ENCODE results near the gene ARPP21.

Gene ARPP21

DNA sequence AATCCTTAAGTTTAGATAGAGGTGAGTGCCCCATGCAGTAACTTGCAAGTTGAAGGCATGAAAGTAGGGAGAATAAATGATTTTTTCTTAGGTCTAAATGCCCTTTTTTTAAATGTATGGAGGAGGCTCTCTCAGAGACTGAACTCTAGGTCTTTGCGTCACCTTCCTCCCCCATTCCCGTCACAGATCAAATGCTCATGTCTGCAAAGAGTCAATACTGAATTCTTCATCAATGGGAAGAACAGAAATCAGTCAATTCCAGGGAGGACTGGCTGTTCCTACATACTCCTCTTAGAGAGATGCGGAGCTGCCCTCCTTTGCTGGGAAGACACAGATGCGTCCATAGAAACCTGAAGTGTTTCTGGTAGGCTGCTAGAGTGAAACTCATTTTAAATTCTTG, 98.2 kb downstream of the ARPP21 start:
- no peaks in the 10 kb centered on the region for H3K36me3 ChIP-seq (replicated peaks; ENCODE audit: low read depth, low read length)
- no peaks in the 10 kb centered on the region for H3K9me3 ChIP-seq (ENCODE audit: insufficient read depth, low read length)
- no peaks in the 10 kb centered on the region for H3K79me2 ChIP-seq (ENCODE audit: low read length)
- no peak overlapping the region for H3K9ac ChIP-seq (ENCODE audit: low read length)
- peak overlapping the region; percentile 37 for H3K4me2 ChIP-seq (ENCODE audit: low read length)
- H3K4me3 ChIP-seq (ENCODE audit: low read length), result no peak overlapping the region
- no peaks in the 10 kb centered on the region for H3K27me3 ChIP-seq (ENCODE audit: low read depth, low read length)
- H3K27ac ChIP-seq (ENCODE audit: low read length), result no peak overlapping the region
- H4K20me1 ChIP-seq (ENCODE audit: insufficient read depth, low read length), result no peaks in the 10 kb centered on the region
- H3K4me1 ChIP-seq (ENCODE audit: low read length), result peaks cover 29% of the 10 kb centered on the region
- no peak overlapping the region for H2AFZ ChIP-seq (ENCODE audit: low read depth, low read length)
- TF ChIP-seq, protein P1, sequence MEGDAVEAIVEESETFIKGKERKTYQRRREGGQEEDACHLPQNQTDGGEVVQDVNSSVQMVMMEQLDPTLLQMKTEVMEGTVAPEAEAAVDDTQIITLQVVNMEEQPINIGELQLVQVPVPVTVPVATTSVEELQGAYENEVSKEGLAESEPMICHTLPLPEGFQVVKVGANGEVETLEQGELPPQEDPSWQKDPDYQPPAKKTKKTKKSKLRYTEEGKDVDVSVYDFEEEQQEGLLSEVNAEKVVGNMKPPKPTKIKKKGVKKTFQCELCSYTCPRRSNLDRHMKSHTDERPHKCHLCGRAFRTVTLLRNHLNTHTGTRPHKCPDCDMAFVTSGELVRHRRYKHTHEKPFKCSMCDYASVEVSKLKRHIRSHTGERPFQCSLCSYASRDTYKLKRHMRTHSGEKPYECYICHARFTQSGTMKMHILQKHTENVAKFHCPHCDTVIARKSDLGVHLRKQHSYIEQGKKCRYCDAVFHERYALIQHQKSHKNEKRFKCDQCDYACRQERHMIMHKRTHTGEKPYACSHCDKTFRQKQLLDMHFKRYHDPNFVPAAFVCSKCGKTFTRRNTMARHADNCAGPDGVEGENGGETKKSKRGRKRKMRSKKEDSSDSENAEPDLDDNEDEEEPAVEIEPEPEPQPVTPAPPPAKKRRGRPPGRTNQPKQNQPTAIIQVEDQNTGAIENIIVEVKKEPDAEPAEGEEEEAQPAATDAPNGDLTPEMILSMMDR (IDR thresholded peaks at IDR 0.05; ENCODE audit: low read depth, low read length), result no peak
- TF ChIP-seq EZH2phosphoT487 (IDR thresholded peaks at IDR 0.05; ENCODE audit: low read depth), result no peak

DNA sequence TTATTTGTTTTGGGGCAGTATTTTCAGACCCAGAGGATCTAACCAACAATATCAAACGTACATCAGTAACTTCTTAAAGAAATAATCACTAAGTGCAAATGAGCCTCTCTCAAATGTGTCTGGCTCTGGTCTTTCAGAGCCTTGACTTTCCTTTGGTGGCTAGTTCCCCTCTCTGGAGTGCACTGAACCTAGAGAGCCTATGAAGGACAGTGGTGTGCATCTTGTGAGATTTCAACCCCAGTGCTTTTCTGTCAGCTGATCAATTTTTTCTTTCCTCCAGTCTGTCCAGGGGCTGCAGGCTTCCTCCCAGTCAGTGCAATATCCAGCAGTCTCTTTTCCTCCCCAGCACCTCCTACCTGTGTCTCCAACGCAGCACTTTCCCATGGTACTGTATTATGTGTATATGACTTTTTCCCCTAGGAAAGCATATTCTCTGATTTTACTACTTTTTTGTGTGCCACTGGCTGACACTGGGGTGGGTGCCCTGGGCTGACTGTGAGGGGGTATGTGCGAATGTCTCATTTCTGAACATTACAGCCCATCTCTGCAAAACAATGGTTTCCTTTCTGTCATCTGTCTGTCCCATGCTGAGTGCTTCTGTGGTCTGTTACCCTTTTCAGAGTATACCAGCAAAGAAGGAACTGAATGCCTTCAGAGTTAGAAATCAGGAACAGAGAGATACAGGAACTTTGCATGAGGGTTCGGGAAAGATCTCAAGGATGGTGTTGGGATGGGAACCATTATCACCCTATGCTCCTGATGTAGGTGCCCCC, 98.8 kb downstream of the ARPP21 start:
- peak overlapping the region; percentile 37 for H3K4me2 ChIP-seq (ENCODE audit: low read length)
- no peaks in the 10 kb centered on the region for H3K27me3 ChIP-seq (ENCODE audit: low read depth, low read length)
- no peaks in the 10 kb centered on the region for H3K79me2 ChIP-seq (ENCODE audit: low read length)
- no peaks in the 10 kb centered on the region for H3K9me3 ChIP-seq (ENCODE audit: insufficient read depth, low read length)
- no peak overlapping the region for H3K27ac ChIP-seq (ENCODE audit: low read length)
- peaks cover 29% of the 10 kb centered on the region for H3K4me1 ChIP-seq (ENCODE audit: low read length)
- H3K4me3 ChIP-seq (ENCODE audit: low read length), result 0 out of 2 replicates have a peak overlapping the region, but pooled peaks have one; percentile 4
- H4K20me1 ChIP-seq (ENCODE audit: insufficient read depth, low read length), result no peaks in the 10 kb centered on the region
- no peaks in the 10 kb centered on the region for H3K36me3 ChIP-seq (replicated peaks; ENCODE audit: low read depth, low read length)
- H3K9ac ChIP-seq (ENCODE audit: low read length), result no peak overlapping the region
- no peak for TF ChIP-seq EZH2phosphoT487 (IDR thresholded peaks at IDR 0.05; ENCODE audit: low read depth)
- TF ChIP-seq, protein P1 (IDR thresholded peaks at IDR 0.05; ENCODE audit: low read depth, low read length), result no peak
- no peak overlapping the region for H2AFZ ChIP-seq (ENCODE audit: low read depth, low read length)

DNA sequence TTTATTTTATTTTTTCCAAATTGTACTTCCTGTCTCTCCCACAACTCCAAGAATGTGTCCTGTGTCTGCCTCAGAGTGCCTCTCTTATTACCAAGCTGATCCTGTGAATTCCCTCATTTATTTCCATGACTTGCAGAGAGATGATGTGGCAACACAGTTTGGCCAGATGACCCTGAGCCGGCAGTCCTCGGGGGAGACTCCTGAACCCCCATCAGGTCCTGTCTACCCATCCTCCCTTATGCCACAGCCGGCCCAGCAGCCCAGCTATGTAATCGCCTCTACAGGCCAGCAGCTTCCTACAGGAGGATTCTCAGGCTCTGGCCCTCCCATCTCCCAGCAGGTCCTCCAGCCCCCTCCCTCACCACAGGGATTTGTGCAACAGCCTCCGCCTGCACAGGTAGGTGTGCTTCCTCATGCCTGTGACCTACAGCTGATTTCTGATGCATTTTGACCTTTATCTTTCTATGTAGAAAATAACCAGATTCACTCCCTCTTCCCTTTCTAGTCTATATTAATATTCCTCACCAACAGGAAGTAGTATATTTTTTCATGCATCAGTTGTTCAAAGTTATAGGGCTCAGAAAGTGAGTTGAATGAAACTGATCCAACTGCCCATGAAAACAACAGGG, 100.0 kb downstream of the ARPP21 start:
- Histone ChIP-seq H2AFZ (ENCODE audit: low read depth, low read length) (no peak overlapping the region), H3K36me3 (replicated peaks; ENCODE audit: low read depth, low read length) (no peaks in the 10 kb centered on the region), H3K4me2 (ENCODE audit: low read length) (peak overlapping the region; percentile 26), H3K27me3 (ENCODE audit: low read depth, low read length) (no peaks in the 10 kb centered on the region), H3K27ac (ENCODE audit: low read length) (no peak overlapping the region), H3K9me3 (ENCODE audit: insufficient read depth, low read length) (no peaks in the 10 kb centered on the region), H3K79me2 (ENCODE audit: low read length) (no peaks in the 10 kb centered on the region), H3K4me1 (ENCODE audit: low read length) (peaks cover 29% of the 10 kb centered on the region), H3K9ac (ENCODE audit: low read length) (no peak overlapping the region), H3K4me3 (ENCODE audit: low read length) (no peak overlapping the region), H4K20me1 (ENCODE audit: insufficient read depth, low read length) (no peaks in the 10 kb centered on the region)
- no peak for TF ChIP-seq EZH2phosphoT487 (IDR thresholded peaks at IDR 0.05; ENCODE audit: low read depth)
- TF ChIP-seq, protein P1 (IDR thresholded peaks at IDR 0.05; ENCODE audit: low read depth, low read length), result no peak

DNA sequence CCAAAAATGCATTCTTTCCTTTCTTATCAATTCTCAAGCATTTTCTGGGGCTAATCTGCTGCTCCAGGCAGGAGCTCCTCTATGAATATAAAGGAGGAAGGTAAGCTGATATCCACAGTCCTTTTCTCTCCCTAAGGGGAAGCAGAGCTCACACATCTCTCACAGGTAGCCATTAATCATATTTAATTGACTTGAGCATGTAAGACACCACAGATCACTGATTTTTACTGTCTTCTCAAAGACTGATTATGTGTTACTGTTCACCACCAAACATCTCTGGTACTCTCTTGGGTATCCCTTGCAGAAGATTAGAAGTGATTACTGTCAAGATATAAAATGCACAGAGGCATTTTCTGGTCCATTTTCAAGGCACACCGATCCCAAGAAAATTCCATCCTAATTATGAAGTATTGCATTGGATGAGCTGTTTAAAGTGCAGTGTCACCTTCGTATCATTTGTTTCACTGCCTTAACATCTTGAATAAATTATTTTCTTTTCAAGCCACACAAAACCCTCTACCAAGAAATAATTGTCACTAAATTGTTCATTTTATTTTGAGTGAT, 100.7 kb downstream of the ARPP21 start:
- no peaks in the 10 kb centered on the region for H3K27me3 ChIP-seq (ENCODE audit: low read depth, low read length)
- no peak overlapping the region for H3K27ac ChIP-seq (ENCODE audit: low read length)
- H4K20me1 ChIP-seq (ENCODE audit: insufficient read depth, low read length), result no peaks in the 10 kb centered on the region
- TF ChIP-seq, protein P1 (IDR thresholded peaks at IDR 0.05; ENCODE audit: low read depth, low read length), result no peak
- no peak for TF ChIP-seq EZH2phosphoT487 (IDR thresholded peaks at IDR 0.05; ENCODE audit: low read depth)
- H3K9ac ChIP-seq (ENCODE audit: low read length), result no peak overlapping the region
- H3K4me2 ChIP-seq (ENCODE audit: low read length), result peak overlapping the region; percentile 26; the same call in 1 of the 2 replicates
- no peak overlapping the region for H3K4me3 ChIP-seq (ENCODE audit: low read length)
- H3K4me1 ChIP-seq (ENCODE audit: low read length), result peaks cover 29% of the 10 kb centered on the region
- no peaks in the 10 kb centered on the region for H3K9me3 ChIP-seq (ENCODE audit: insufficient read depth, low read length)
- H3K79me2 ChIP-seq (ENCODE audit: low read length), result no peaks in the 10 kb centered on the region
- H2AFZ ChIP-seq (ENCODE audit: low read depth, low read length), result no peak overlapping the region
- no peaks in the 10 kb centered on the region for H3K36me3 ChIP-seq (replicated peaks; ENCODE audit: low read depth, low read length)
